Measurements from ENCODE around the gene CDH5. TPM values are rescaled to one million over a fixed set of nuclear protein-coding genes. Genes with fewer than 3 reads are reported as not detected.

The CDH5 gene
- total and polyA plus RNA-seq, 9 donors, result 6.0 to 36.8 (median 13.4) TPM

- DNase-seq, result no peak
- no peak overlapping the region for H3K4me3 ChIP-seq
- H3K9me3 ChIP-seq, result no peaks in the 10 kb centered on the region
- 73 to 81% (median 79%) methylated on average over 5 of the region's 5 CpGs for WGBS, 3 donors
- no peaks in the 10 kb centered on the region for H3K36me3 ChIP-seq
- no peak for TF ChIP-seq CTCF (IDR thresholded peaks at IDR 0.05)
- no peak overlapping the region for H3K27ac ChIP-seq
- H3K27me3 ChIP-seq, result no peaks in the 10 kb centered on the region
- intact Hi-C loops (cut with DNase I), result no loop called here
- H3K4me1 ChIP-seq (ENCODE audit: insufficient read depth), result no peaks in the 10 kb centered on the region
These were observed 13.4 kb upstream of the CDH5 start for GRCh38 chr16:66353055-66353454.

- intact Hi-C loops (cut with DNase I), result no loop called here
- Histone ChIP-seq H3K36me3 (no peaks in the 10 kb centered on the region), H3K4me1 (ENCODE audit: insufficient read depth) (no peaks in the 10 kb centered on the region), H3K9me3 (no peaks in the 10 kb centered on the region), H3K4me3 (no peak overlapping the region), H3K27ac (no peak overlapping the region), H3K27me3 (no peaks in the 10 kb centered on the region)
- TF ChIP-seq POLR2A (IDR thresholded peaks at IDR 0.05), result no peak
- no peak for TF ChIP-seq EP300 (IDR thresholded peaks at IDR 0.05)
- no peak for TF ChIP-seq CTCF (IDR thresholded peaks at IDR 0.05)
- WGBS, 3 donors, result 36 to 37% (median 37%) methylated on average over 11 of the region's 11 CpGs
- DNase-seq, result no peak
These were observed 12.2 kb upstream of the CDH5 start for GRCh38 chr16:66354034-66354909.

- Histone ChIP-seq H3K27me3 (no peaks in the 10 kb centered on the region), H3K4me1 (ENCODE audit: insufficient read depth) (no peaks in the 10 kb centered on the region), H3K4me3 (no peak overlapping the region), H3K27ac (no peak overlapping the region), H3K9me3 (no peaks in the 10 kb centered on the region), H3K36me3 (no peaks in the 10 kb centered on the region)
- intact Hi-C loops (cut with DNase I), result no loop called here
- no peak for DNase-seq
- WGBS, 3 donors, result 79 to 83% (median 80%) methylated on average over 8 of the region's 8 CpGs
- TF ChIP-seq POLR2A (IDR thresholded peaks at IDR 0.05) (no peak), CTCF (IDR thresholded peaks at IDR 0.05) (no peak), EP300 (IDR thresholded peaks at IDR 0.05) (no peak)
These were observed 11.0 kb upstream of the CDH5 start for GRCh38 chr16:66355526-66355925.

GRCh38 chr16:66357523-66357928 is 9.0 kb upstream of the CDH5 start:
- TF ChIP-seq EP300 (IDR thresholded peaks at IDR 0.05), result no peak
- no peak for TF ChIP-seq POLR2A (IDR thresholded peaks at IDR 0.05)
- TF ChIP-seq CTCF (IDR thresholded peaks at IDR 0.05), result peak in 1 of 3 donors; percentile 62
- DNase-seq, result peak in 3 of 5 donors; percentile 40 to 67 (median 57)

More at GRCh38 chr16:66357523-66357928, 9.0 kb upstream of the CDH5 start:
- Histone ChIP-seq H3K27ac (no peak overlapping the region), H3K4me3 (no peak overlapping the region), H3K27me3 (no peaks in the 10 kb centered on the region), H3K36me3 (no peaks in the 10 kb centered on the region), H3K4me1 (ENCODE audit: insufficient read depth) (no peaks in the 10 kb centered on the region), H3K9me3 (no peaks in the 10 kb centered on the region)
- intact Hi-C loops (cut with DNase I), result no loop called here
- WGBS, 3 donors, result 0 to 1% (median 1%) methylated on average over 5 of the region's 5 CpGs
